SK-N-SH (cell line): ENCODE data around the gene MINK1.
"Not testable (repeated sequence)": the region's sequence is repeated elsewhere in the genome, so short reads cannot be mapped to it uniquely, and the experiment has no call there.

Experiments
- CHD2 ChIP-seq: fragments of 150-350 bp; IDR thresholded peaks from 2 replicates; pipeline ENCODE4 v1.6.1; 2018; ENCODE audit warnings: low read length; ENCODE audit not compliant: partially characterized antibody
- EP300 ChIP-seq, 2 experiments: IDR thresholded peaks; 2 replicates each; pipeline versions ENCODE4 v1.4.0 to v1.6.1; 2012; ENCODE audit warnings: borderline replicate concordance in 1 of 2, low read depth in 1 of 2, low read length in 1 of 2
- EZH2phosphoT487 ChIP-seq: fragments of 200-600 bp; sonication (generic); IDR thresholded peaks from 2 replicates; pipeline ENCODE4 v1.6.1; 2017; ENCODE audit warnings: low read depth, mixed run types, mild to moderate bottlenecking, antibody characterized with exemption, moderate library complexity, borderline replicate concordance
- FOSL2 ChIP-seq: IDR thresholded peaks from 2 replicates; pipeline ENCODE4 v1.4.0; 2012; ENCODE audit warnings: low read depth, mild to moderate bottlenecking, moderate library complexity, borderline replicate concordance
- GABPA ChIP-seq: IDR thresholded peaks from 2 replicates; pipeline ENCODE4 v1.4.0; 2012; ENCODE audit warnings: low read depth, mild to moderate bottlenecking
- MXI1 ChIP-seq: IDR thresholded peaks from 2 replicates; pipeline ENCODE4 v1.6.1; 2012; ENCODE audit warnings: mild to moderate bottlenecking, low read depth, low read length, improper control_type of control experiment
- NRF1 ChIP-seq: IDR thresholded peaks from 2 replicates; pipeline ENCODE4 v1.6.1; 2012; ENCODE audit warnings: low read depth, mild to moderate bottlenecking, low read length
- POLR2AphosphoS5 ChIP-seq: IDR thresholded peaks from 2 replicates; pipeline ENCODE4 v1.6.1; 2012; ENCODE audit warnings: low read depth, low read length
- RAD21 ChIP-seq: IDR thresholded peaks from 2 replicates; pipeline ENCODE4 v1.6.1; 2012; ENCODE audit warnings: mild to moderate bottlenecking, low read length
- RFX5 ChIP-seq: IDR thresholded peaks from 2 replicates; pipeline ENCODE4 v1.6.1; 2012; ENCODE audit warnings: mild to moderate bottlenecking, improper control_type of control experiment, low read length
- SMC3 ChIP-seq: IDR thresholded peaks from 2 replicates; pipeline ENCODE4 v1.6.1; 2012; ENCODE audit warnings: low read depth, low read length, improper control_type of control experiment
- YY1 ChIP-seq: IDR thresholded peaks from 2 replicates; pipeline ENCODE4 v1.4.0; 2012; ENCODE audit warnings: low read depth, mild to moderate bottlenecking
- TF ChIP-seq, protein P1 (sequence below): fragments of 200-600 bp; sonication (generic); IDR thresholded peaks from 2 replicates; pipeline ENCODE4 v1.6.1; 2017; ENCODE audit warnings: antibody characterized with exemption, mild to moderate bottlenecking, moderate library complexity
- TF ChIP-seq, protein P2 (sequence below): IDR thresholded peaks from 2 replicates; pipeline ENCODE4 v1.4.0; 2012; ENCODE audit warnings: low read depth

DNA sequence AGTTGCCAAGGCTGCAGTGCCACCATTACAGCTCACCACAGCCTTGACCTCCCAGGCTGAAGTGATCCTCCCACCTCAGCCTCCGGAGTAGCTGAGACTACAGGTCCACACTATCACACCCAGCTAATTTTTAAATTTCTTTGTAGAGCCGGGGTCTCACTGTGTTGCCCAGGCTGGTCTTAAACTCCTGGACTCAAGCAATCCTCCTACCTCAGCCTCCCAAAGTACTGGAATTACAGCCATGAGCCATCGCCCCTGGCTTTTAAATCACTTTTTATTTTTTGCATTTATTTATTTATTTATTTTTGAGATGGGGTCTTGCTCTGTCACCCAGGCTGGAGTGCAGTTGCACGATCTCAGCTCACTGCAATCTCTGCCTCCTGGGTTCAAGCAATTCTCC is 81.4 kb downstream of the MINK1 start:
- TF ChIP-seq RAD21; YY1; FOSL2; SMC3; EP300 (IDR thresholded peaks at IDR 0.05; ENCODE audit: borderline replicate concordance in 1 of 2, low read depth in 1 of 2, low read length in 1 of 2); POLR2AphosphoS5; MXI1; CHD2; NRF1; RFX5; EZH2phosphoT487; GABPA: not testable (repeated sequence)
- TF ChIP-seq, protein P1, sequence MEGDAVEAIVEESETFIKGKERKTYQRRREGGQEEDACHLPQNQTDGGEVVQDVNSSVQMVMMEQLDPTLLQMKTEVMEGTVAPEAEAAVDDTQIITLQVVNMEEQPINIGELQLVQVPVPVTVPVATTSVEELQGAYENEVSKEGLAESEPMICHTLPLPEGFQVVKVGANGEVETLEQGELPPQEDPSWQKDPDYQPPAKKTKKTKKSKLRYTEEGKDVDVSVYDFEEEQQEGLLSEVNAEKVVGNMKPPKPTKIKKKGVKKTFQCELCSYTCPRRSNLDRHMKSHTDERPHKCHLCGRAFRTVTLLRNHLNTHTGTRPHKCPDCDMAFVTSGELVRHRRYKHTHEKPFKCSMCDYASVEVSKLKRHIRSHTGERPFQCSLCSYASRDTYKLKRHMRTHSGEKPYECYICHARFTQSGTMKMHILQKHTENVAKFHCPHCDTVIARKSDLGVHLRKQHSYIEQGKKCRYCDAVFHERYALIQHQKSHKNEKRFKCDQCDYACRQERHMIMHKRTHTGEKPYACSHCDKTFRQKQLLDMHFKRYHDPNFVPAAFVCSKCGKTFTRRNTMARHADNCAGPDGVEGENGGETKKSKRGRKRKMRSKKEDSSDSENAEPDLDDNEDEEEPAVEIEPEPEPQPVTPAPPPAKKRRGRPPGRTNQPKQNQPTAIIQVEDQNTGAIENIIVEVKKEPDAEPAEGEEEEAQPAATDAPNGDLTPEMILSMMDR, result not testable (repeated sequence)
- TF ChIP-seq, protein P2, sequence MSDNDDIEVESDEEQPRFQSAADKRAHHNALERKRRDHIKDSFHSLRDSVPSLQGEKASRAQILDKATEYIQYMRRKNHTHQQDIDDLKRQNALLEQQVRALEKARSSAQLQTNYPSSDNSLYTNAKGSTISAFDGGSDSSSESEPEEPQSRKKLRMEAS, result not testable (repeated sequence)
